Lung (tissue), 12 donors: Measurements from ENCODE around the gene CHAC2. TPM values are rescaled to one million over a fixed set of nuclear protein-coding genes. Genes with fewer than 3 reads are reported as not detected.

ENCODE experiments used
- ATAC-seq: fragments of 200-7000 bp; cut with Tn5 transposase; one replicate; pipeline ENCODE4 v1.9.1; 2020; ENCODE audit warnings: moderate number of reproducible peaks; ENCODE audit not compliant: insufficient read depth, low FRiP score
- DNase-seq, 3 donors: peaks; one replicate each; pipeline ENCODE4 v3.0.0-alpha.2; 2013 to 2017
- H3K27ac ChIP-seq, 2 donors: one replicate each; pipeline ENCODE4 v1.5.1; 2013; ENCODE audit warnings: mild to moderate bottlenecking in 2 of 2, moderate library complexity in 2 of 2, control low read depth in 1 of 2, inconsistent platforms in 1 of 2, low read depth in 1 of 2, low read length in 1 of 2
- H3K27me3 ChIP-seq, 3 donors: one replicate each; pipeline ENCODE4 v1.5.1; 2013; ENCODE audit warnings: low read length in 2 of 3; ENCODE audit not compliant: control insufficient read depth in 3 of 3, insufficient read depth in 3 of 3
- H3K36me3 ChIP-seq, 4 donors: one replicate each; pipeline ENCODE4 v1.5.1; 2013; ENCODE audit warnings: low read length in 4 of 4, mild to moderate bottlenecking in 1 of 4, moderate library complexity in 1 of 4; ENCODE audit not compliant: control insufficient read depth in 4 of 4, insufficient read depth in 4 of 4
- H3K4me1 ChIP-seq, 5 donors: one replicate each; pipeline ENCODE4 v1.5.1; 2013; ENCODE audit warnings: low read length in 5 of 5, mild to moderate bottlenecking in 2 of 5, moderate library complexity in 1 of 5; ENCODE audit not compliant: control insufficient read depth in 5 of 5, insufficient read depth in 5 of 5
- H3K4me3 ChIP-seq: one replicate; pipeline ENCODE4 v1.5.1; 2013; ENCODE audit warnings: mild to moderate bottlenecking, control low read depth, moderate library complexity
- H3K9ac ChIP-seq, 2 donors: one replicate each; pipeline ENCODE4 v1.5.1; 2013; ENCODE audit warnings: low read length in 2 of 2, control low read depth in 1 of 2; ENCODE audit not compliant: insufficient read depth in 1 of 2
- H3K9me3 ChIP-seq, 4 donors: one replicate each; pipeline ENCODE4 v1.5.1; 2013; ENCODE audit warnings: low read length in 3 of 4, mild to moderate bottlenecking in 1 of 4, moderate library complexity in 1 of 4; ENCODE audit not compliant: control insufficient read depth in 4 of 4, insufficient read depth in 3 of 4
- WGBS, 2 donors: extraction: QIAGEN DNeasy Blood & Tissue Kit; methylation state at CpG; one replicate each; pipeline ENCODE4 v1.1.7; 2013; 5-methylcytosine and 5-hydroxymethylcytosine counted together
- polyA plus RNA-seq, 2 donors: library from polyadenylated mRNA; stranded (reverse); fragments of 200-250 nt; gene quantifications; one replicate each; pipeline ENCODE4 v1.2.1, GENCODE V29; 2013
- total RNA-seq, 2 donors: library from RNA; depleted of rRNA in 1 of 2; stranded (reverse); fragments of >200 nt in 1 of 2; gene quantifications; one replicate each; pipeline ENCODE4 v1.2.1, GENCODE V29; 2014 to 2021
- TF ChIP-seq, protein P1 (sequence below): IDR thresholded peaks from 2 replicates; pipeline ENCODE4 v1.5.1; 2012; ENCODE audit warnings: mild to moderate bottlenecking; ENCODE audit errors: control extremely low read depth, extremely low read depth
- donor health status: control.
- donor health status: control.
- donor health status: Bipolar disorder and iron deficiency.
- donor health status: healthy.
- donor health status: DM: yes; HTN: yes; CAD: no.

Gene CHAC2
- total and polyA plus RNA-seq, 4 donors: 1.6 to 5.4 (median 4.4) TPM

DNA sequence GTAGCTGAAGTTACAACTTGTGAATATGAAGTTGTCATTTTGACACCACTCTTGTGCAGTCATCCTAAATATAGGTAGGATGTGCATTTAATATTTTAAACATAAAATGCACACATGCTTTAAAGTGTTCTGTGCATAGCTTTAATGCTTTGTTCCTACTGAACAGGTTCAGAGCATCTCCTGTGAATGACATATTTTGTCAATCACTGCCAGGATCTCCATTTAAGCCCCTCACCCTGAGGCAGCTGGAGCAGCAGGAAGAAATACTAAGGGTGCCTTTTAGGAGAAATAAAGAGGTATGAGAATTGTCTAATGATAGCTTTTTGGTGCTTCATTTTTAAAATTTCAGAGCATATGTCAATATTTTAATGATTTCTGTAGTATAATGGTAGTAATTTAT is 33.9 kb downstream of the CHAC2 start:
- ATAC-seq (no peak), DNase-seq (no peak)
- Histone ChIP-seq H3K27me3 (no peaks in the 10 kb centered on the region), H3K9ac (no peak overlapping the region), H3K9me3 (no peaks in the 10 kb centered on the region), H3K4me3 (no peak overlapping the region), H3K36me3 (peaks cover 10 to 32% (median 19%) of the 10 kb centered on the region in 4 donors), H3K27ac (no peak overlapping the region), H3K4me1 (peaks cover 0 to 2% (median 0%) of the 10 kb centered on the region in 5 donors)
- TF ChIP-seq, protein P1, sequence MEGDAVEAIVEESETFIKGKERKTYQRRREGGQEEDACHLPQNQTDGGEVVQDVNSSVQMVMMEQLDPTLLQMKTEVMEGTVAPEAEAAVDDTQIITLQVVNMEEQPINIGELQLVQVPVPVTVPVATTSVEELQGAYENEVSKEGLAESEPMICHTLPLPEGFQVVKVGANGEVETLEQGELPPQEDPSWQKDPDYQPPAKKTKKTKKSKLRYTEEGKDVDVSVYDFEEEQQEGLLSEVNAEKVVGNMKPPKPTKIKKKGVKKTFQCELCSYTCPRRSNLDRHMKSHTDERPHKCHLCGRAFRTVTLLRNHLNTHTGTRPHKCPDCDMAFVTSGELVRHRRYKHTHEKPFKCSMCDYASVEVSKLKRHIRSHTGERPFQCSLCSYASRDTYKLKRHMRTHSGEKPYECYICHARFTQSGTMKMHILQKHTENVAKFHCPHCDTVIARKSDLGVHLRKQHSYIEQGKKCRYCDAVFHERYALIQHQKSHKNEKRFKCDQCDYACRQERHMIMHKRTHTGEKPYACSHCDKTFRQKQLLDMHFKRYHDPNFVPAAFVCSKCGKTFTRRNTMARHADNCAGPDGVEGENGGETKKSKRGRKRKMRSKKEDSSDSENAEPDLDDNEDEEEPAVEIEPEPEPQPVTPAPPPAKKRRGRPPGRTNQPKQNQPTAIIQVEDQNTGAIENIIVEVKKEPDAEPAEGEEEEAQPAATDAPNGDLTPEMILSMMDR: no peak

DNA sequence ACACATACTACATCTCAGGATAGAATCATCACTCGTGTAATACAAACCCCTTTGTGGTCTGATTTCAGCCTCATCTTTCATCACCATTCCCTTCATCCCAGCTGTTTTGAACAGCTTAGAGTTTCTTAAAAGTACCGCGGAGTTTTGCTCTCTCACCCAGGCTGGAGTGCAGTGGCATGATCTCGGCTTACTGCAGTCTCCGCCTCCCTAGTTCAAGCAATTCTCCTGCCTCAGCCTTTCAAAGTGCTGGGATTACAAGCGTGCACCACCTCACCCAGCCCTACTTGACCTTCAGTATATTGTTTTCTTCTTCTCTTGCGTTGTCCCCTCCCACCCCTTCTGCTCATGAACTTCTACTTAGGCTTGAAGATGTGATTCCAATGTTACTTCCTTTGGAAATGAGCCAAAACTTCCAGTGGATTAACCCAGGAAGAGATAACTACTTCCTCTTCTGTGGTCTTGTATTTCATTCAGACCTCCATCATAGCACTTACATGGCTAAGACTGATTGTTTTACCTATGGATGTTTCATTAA is 35.1 kb downstream of the CHAC2 start:
- H3K4me3 ChIP-seq: no peak overlapping the region
- H3K27me3 ChIP-seq: no peaks in the 10 kb centered on the region
- DNase-seq (peak in 2 of 3 donors; percentile 36 to 37), ATAC-seq (no peak)
- WGBS, 2 donors: 63 to 64% methylated on average over 7 of the region's 7 CpGs
- H3K36me3 ChIP-seq: peaks cover 10 to 34% (median 23%) of the 10 kb centered on the region in 4 donors
- peaks cover 0 to 2% (median 0%) of the 10 kb centered on the region in 5 donors for H3K4me1 ChIP-seq
- TF ChIP-seq, protein P1: no peak
- no peak overlapping the region for H3K9ac ChIP-seq
- no peaks in the 10 kb centered on the region for H3K9me3 ChIP-seq
- H3K27ac ChIP-seq: no peak overlapping the region

DNA sequence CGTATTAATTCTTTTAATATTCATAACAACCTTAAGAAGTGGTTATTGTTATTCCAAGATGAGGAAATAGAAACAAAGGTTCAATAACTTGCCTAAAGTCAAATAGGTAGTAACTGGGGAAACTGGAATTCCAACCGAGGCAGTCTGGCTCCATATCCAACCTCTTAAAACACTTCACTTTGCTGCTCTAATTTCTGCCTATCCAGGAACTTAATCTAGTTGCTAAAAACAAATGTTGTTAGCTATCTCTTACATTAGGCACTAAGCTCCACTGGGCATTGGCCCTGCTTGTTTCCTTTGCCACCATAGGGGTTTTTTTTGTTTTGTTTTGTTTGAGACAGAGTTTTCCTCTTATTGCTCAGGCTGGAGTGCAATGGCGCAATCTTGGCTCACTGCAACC is 44.0 kb downstream of the CHAC2 start:
- H3K9ac ChIP-seq: no peak overlapping the region
- peaks cover 17 to 50% (median 26%) of the 10 kb centered on the region in 4 donors for H3K36me3 ChIP-seq
- H3K4me3 ChIP-seq: no peak overlapping the region
- WGBS, 2 donors: 88 to 93% methylated on average over 3 of the region's 3 CpGs
- H3K27ac ChIP-seq: peak overlapping the region in 1 of 2 donors; percentile 18
- H3K9me3 ChIP-seq: no peaks in the 10 kb centered on the region
- TF ChIP-seq, protein P1: no peak
- H3K27me3 ChIP-seq: no peaks in the 10 kb centered on the region
- DNase-seq (no peak), ATAC-seq (no peak)
- peaks cover 0 to 8% (median 0%) of the 10 kb centered on the region in 5 donors for H3K4me1 ChIP-seq

DNA sequence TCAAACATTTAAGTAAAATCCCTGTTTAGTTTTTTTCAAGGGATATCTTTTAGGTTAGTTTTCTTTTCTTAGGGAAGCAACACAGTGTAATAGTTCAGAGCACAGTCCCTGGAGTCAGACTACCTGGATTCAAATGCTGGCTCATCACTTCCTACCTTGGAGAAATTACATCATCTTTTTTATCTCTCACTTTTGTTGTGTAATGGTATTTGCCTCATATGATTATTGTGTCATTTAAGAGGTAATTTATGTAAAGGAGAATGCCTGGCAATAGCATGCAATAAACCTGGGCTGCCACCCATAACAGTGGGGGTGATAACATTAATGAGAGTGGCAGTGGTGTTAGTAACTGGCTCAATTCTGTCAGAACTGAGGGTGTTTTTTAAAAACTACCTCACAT is 45.5 kb downstream of the CHAC2 start:
- H3K4me3 ChIP-seq: no peak overlapping the region
- no peaks in the 10 kb centered on the region for H3K9me3 ChIP-seq
- H3K9ac ChIP-seq: no peak overlapping the region
- TF ChIP-seq, protein P1: no peak
- no peak for ATAC-seq
- DNase-seq: no peak
- H3K36me3 ChIP-seq: peaks cover 12 to 41% (median 24%) of the 10 kb centered on the region in 4 donors
- no peak overlapping the region for H3K27ac ChIP-seq
- H3K4me1 ChIP-seq: peaks cover 0 to 8% (median 0%) of the 10 kb centered on the region in 5 donors
- no peaks in the 10 kb centered on the region for H3K27me3 ChIP-seq
